PC-3 (cell line): Measurements from ENCODE around the gene RNF182. TPM values are rescaled to one million over a fixed set of nuclear protein-coding genes. Genes with fewer than 3 reads are reported as not detected.

ENCODE experiments used
- ATAC-seq: fragments of 200-7000 bp; cut with Tn5 transposase; 2 replicates; pipeline ENCODE4 v1.9.1; 2020; ENCODE audit warnings: mild to moderate bottlenecking, moderate library complexity
- BruUV-seq: library from RNA; stranded (reverse); fragments of 400-500 nt; replicated peaks from 2 replicates; lab custom pipeline; 2021; lab: Mats Ljungman, UMichigan
- CTCF ChIA-PET: fragments of 300-600 bp; sonication (Branson Sonifier 250); formaldehyde crosslinking; loops from one replicate; lab custom pipeline; 2022; ENCODE audit warnings: antibody characterized with exemption; lab: Charles Lee
- POLR2A ChIA-PET: fragments of 300-600 bp; sonication (Branson Sonifier 250); formaldehyde crosslinking; loops from one replicate; lab custom pipeline; 2022; ENCODE audit warnings: antibody characterized with exemption; ENCODE audit not compliant: unreplicated experiment; lab: Charles Lee
- DNase-seq: peaks from one replicate; pipeline ENCODE4 v3.0.0-alpha.2; 2015
- H2AFZ ChIP-seq: fragments of 300-600 bp; sonication (generic); 2 replicates; pipeline ENCODE4 v1.6.0; 2016; ENCODE audit warnings: antibody characterized with exemption, low read length
- H3F3A ChIP-seq: fragments of 300-600 bp; sonication (generic); one replicate; pipeline ENCODE4 v1.6.0; 2017; ENCODE audit warnings: antibody characterized with exemption, low read length, control low read depth, mild to moderate bottlenecking; ENCODE audit not compliant: unreplicated experiment
- H3K27ac ChIP-seq: fragments of 300-600 bp; sonication (generic); 2 replicates; pipeline ENCODE4 v1.5.1; 2016; ENCODE audit warnings: mild to moderate bottlenecking, low read length
- H3K27me3 ChIP-seq: fragments of 300-600 bp; sonication (generic); 2 replicates; pipeline ENCODE4 v1.6.1; 2016; ENCODE audit warnings: low read length, mixed read lengths
- H3K36me3 ChIP-seq: fragments of 300-600 bp; sonication (generic); 2 replicates; pipeline ENCODE4 v1.6.1; 2016; ENCODE audit warnings: low read depth, mixed run types, low read length, mixed read lengths
- H3K4me1 ChIP-seq: fragments of 300-600 bp; sonication (generic); 2 replicates; pipeline ENCODE4 v1.5.1; 2016; ENCODE audit warnings: low read length; ENCODE audit not compliant: insufficient read depth
- H3K4me2 ChIP-seq: fragments of 300-600 bp; sonication (generic); 2 replicates; pipeline ENCODE4 v1.6.0; 2016; ENCODE audit warnings: low read length
- H3K4me3 ChIP-seq: fragments of 300-600 bp; sonication (generic); 2 replicates; pipeline ENCODE4 v1.5.1; 2016; ENCODE audit warnings: mild to moderate bottlenecking, low read length, mixed read lengths
- H3K79me2 ChIP-seq: fragments of 300-600 bp; sonication (generic); 2 replicates; pipeline ENCODE4 v1.6.1; 2017; ENCODE audit warnings: low read length, mixed read lengths
- H3K9ac ChIP-seq: fragments of 300-600 bp; sonication (generic); 2 replicates; pipeline ENCODE4 v1.6.0; 2016; ENCODE audit warnings: mild to moderate bottlenecking, low read length
- H3K9me2 ChIP-seq: fragments of 300-600 bp; sonication (generic); replicated peaks from 2 replicates; pipeline ENCODE4 v1.6.1; 2016; ENCODE audit warnings: mixed run types, low read length, mixed read lengths
- H3K9me3 ChIP-seq: fragments of 300-600 bp; sonication (generic); 2 replicates; pipeline ENCODE4 v1.6.1; 2016; ENCODE audit warnings: low read length, mixed read lengths
- H4K20me1 ChIP-seq: fragments of 300-600 bp; sonication (generic); 2 replicates; pipeline ENCODE4 v1.6.1; 2016; ENCODE audit warnings: low read length, mixed read lengths
- EZH2 ChIP-seq: fragments of 300-600 bp; sonication (generic); IDR thresholded peaks from one replicate; pipeline ENCODE4 v1.6.1; 2017; ENCODE audit warnings: antibody characterized with exemption, mild to moderate bottlenecking, low read length; ENCODE audit not compliant: unreplicated experiment
- EZH2phosphoT487 ChIP-seq: fragments of 300-600 bp; sonication (generic); IDR thresholded peaks from 2 replicates; pipeline ENCODE4 v1.6.1; 2018; ENCODE audit warnings: mild to moderate bottlenecking, antibody characterized with exemption, low read length, borderline replicate concordance
- intact Hi-C: fragments of 100-400 bp; cut with micrococcal nuclease; formaldehyde crosslinking; loops from 2 replicates; pipeline ENCODE4 v1.9.0; 2023
- total RNA-seq: library from RNA; depleted of rRNA; stranded (reverse); fragments of >200 nt; gene quantifications from 2 replicates; pipeline ENCODE4 v1.2.3, GENCODE V29; 2014
- TF ChIP-seq, protein P1 (sequence below): fragments of 300-600 bp; sonication (generic); conservative IDR thresholded peaks from 2 replicates; pipeline ENCODE4 v1.5.1; 2017; ENCODE audit warnings: antibody characterized with exemption, low read depth, mild to moderate bottlenecking, low read length

RNF182 gene
- total RNA-seq, 1 experiment from 2014 or later: 24.7 TPM

DNA sequence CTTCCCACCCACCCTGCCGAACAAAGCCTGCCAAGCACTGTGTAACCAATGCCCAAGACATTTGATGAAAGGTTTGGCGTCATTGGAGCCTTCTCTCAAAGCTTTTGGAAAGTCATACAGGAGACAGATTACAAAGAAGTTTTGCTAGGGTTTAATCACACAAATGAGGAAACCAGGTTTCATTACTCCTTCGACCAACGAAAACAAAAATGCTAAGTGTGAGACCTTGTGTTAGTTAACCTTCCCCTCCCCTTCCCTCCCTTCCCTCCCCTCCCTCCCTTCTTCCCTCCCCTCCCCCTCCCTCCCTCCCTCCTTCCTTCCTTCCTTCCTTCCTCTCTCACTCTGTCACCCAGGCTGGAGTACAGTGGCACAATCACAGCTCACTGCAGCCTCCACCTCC lies 96.7 kb downstream of the RNF182 start:
- Histone ChIP-seq H3K4me2 (no peak overlapping the region), H2AFZ (no peak overlapping the region), H3K27me3 (no peaks in the 10 kb centered on the region), H3K9ac (no peak overlapping the region), H3F3A (no peaks in the 10 kb centered on the region), H3K9me3 (no peaks in the 10 kb centered on the region), H3K4me1 (peaks cover 12% of the 10 kb centered on the region), H3K9me2 (no peaks in the 10 kb centered on the region), H3K27ac (no peak overlapping the region), H3K4me3 (no peak overlapping the region), H3K36me3 (no peaks in the 10 kb centered on the region), H4K20me1 (no peaks in the 10 kb centered on the region), H3K79me2 (no peaks in the 10 kb centered on the region)
- DNase-seq (no peak), ATAC-seq (no peak)
- CTCF ChIA-PET: interaction anchor here (0.6 kb wide), 1 partner anchor 99 kb away, joined by 3 read pairs; no protein-coding TSS in a partner anchor
- intact Hi-C loops: no loop called here
- POLR2A ChIA-PET: no interaction called here
- no TSS peak for BruUV-seq
- TF ChIP-seq EZH2phosphoT487 (no peak), EZH2 (no peak)
- TF ChIP-seq, protein P1, sequence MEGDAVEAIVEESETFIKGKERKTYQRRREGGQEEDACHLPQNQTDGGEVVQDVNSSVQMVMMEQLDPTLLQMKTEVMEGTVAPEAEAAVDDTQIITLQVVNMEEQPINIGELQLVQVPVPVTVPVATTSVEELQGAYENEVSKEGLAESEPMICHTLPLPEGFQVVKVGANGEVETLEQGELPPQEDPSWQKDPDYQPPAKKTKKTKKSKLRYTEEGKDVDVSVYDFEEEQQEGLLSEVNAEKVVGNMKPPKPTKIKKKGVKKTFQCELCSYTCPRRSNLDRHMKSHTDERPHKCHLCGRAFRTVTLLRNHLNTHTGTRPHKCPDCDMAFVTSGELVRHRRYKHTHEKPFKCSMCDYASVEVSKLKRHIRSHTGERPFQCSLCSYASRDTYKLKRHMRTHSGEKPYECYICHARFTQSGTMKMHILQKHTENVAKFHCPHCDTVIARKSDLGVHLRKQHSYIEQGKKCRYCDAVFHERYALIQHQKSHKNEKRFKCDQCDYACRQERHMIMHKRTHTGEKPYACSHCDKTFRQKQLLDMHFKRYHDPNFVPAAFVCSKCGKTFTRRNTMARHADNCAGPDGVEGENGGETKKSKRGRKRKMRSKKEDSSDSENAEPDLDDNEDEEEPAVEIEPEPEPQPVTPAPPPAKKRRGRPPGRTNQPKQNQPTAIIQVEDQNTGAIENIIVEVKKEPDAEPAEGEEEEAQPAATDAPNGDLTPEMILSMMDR: no peak

DNA sequence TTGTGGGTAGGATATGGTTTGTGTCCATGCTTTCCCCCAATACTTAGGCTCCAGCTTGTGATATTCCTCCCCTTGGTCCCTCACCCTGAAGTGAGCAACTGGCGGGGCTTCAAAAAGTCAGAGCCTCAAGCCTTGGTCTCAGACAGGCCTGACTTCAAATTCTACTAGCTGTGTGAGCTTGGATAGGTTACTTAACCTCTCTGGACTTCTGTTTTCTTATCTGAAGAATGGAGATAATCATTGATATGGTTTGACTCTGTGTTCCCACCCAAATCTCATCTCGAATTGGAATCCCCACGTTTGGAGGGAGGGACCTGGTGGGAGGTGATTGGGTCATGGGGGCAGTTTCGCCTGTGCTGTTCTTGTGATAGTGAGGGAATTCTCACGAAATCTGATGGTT lies 97.9 kb downstream of the RNF182 start:
- TF ChIP-seq EZH2phosphoT487 (no peak), EZH2 (no peak)
- TF ChIP-seq, protein P1: no peak
- no peaks in the 10 kb centered on the region for H3K27me3 ChIP-seq
- H3K79me2 ChIP-seq: no peaks in the 10 kb centered on the region
- no peak overlapping the region for H3K27ac ChIP-seq
- no peak overlapping the region for H3K4me2 ChIP-seq
- no peak overlapping the region for H2AFZ ChIP-seq
- no peaks in the 10 kb centered on the region for H3K9me2 ChIP-seq
- no peak overlapping the region for H3K9ac ChIP-seq
- no peak for DNase-seq
- no peak for ATAC-seq
- no peaks in the 10 kb centered on the region for H3F3A ChIP-seq
- POLR2A ChIA-PET: no interaction called here
- H3K4me1 ChIP-seq: peaks cover 12% of the 10 kb centered on the region
- CTCF ChIA-PET: no interaction called here
- H3K36me3 ChIP-seq: no peaks in the 10 kb centered on the region
- H3K9me3 ChIP-seq: no peaks in the 10 kb centered on the region
- H3K4me3 ChIP-seq: no peak overlapping the region
- H4K20me1 ChIP-seq: no peaks in the 10 kb centered on the region
- intact Hi-C loops: no loop called here
- no TSS peak for BruUV-seq

DNA sequence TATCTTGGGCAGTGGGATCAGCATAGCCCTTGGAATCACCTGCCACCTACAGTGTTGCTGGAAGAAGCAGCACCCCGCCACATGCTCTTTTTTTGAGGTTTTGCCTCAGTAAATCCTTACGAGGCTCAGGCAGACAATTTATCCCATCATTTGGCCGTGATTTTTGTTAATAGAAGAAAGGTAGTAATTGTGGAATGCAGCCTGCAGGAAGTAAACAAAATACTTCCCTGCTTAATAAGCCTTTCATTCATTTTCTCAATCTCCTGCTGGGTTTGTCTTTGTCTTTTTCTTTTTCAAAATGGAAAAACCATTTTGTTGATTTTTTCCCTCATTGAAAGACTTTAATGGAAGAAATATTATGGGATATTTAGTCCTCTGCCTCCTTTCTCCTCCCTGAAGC lies 99.1 kb downstream of the RNF182 start:
- Histone ChIP-seq H2AFZ (peak overlapping the region; percentile 45), H3K4me1 (peaks cover 12% of the 10 kb centered on the region), H3K4me2 (peak overlapping the region; percentile 31; the same call in 1 of the 2 replicates), H3K9me3 (no peaks in the 10 kb centered on the region), H3K27ac (no peak overlapping the region), H3K4me3 (no peak overlapping the region), H3K9me2 (no peaks in the 10 kb centered on the region), H3K79me2 (no peaks in the 10 kb centered on the region), H3F3A (no peaks in the 10 kb centered on the region), H3K27me3 (no peaks in the 10 kb centered on the region), H3K36me3 (no peaks in the 10 kb centered on the region), H4K20me1 (no peaks in the 10 kb centered on the region), H3K9ac (no peak overlapping the region)
- peak; percentile 51 for DNase-seq
- ChIA-PET POLR2A (no interaction called here), CTCF (interaction anchor here (0.6 to 0.7 kb wide), 2 partner anchors 117 to 229 kb away, joined by 3 read pairs; no protein-coding TSS in a partner anchor)
- ATAC-seq: peak; percentile 71
- no TSS peak for BruUV-seq
- intact Hi-C loops: no loop called here
- TF ChIP-seq, protein P1: no peak
- TF ChIP-seq EZH2phosphoT487 (no peak), EZH2 (no peak)
